ENCODE measurements around the gene ASB13. TPM values are rescaled to one million over a fixed set of nuclear protein-coding genes. Genes with fewer than 3 reads are reported as not detected.

ASB13 gene
- total and polyA plus RNA-seq, 4 donors, result 14.3 to 35.8 (median 23.6) TPM

DNA sequence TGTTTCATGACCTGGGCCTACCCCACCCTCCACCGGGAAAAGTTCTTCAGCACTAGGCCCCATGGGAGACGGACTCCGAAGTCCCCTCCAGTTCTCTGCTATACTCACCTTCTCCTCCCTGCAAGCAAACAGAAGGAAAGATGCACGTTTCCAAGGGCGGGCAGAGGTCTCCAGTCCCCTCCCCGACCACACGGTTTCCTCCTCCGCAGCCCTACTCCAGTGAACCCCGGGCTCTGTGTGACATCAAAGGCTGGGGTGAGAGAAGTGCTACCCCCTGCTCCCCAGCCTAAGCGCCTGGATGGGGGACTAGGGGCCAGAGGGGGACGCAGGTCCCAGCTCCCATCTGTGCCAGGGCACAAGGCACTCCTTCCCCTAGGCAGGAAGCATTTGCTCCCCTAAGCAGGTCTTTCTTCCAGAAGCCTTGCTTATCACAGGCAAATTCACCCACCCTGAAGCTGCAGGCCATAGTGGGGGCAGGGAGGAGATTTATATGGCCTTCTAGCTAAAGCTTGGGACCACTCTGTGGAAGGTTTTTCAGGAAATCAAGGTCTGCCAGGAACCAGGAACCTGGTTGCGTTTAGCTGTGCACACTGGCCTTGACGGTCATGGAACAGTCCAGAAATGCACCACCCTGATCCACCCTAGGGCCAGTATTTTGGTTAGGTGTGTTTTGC is 52.8 kb downstream of the ASB13 start:
- Histone ChIP-seq H3K9me3 (ENCODE audit: control insufficient read depth, insufficient read depth, low read length) (no peaks in the 10 kb centered on the region), H3K4me1 (ENCODE audit: control insufficient read depth, insufficient read depth, low read length) (peaks cover 12% of the 10 kb centered on the region), H3K27ac (ENCODE audit: low read depth, low read length) (peak overlapping the region; percentile 65), H3K36me3 (ENCODE audit: control insufficient read depth, insufficient read depth, low read length) (no peaks in the 10 kb centered on the region), H3K27me3 (ENCODE audit: control insufficient read depth, insufficient read depth, low read length) (no peaks in the 10 kb centered on the region), H3K4me3 (ENCODE audit: low read depth, low read length) (no peak overlapping the region)
- 53% methylated on average over 3 of the region's 13 CpGs for WGBS (ENCODE audit: insufficient coverage)
- no peak for DNase-seq (ENCODE audit: low read depth in 4 of 6, low spot score in 6 of 6)

DNA sequence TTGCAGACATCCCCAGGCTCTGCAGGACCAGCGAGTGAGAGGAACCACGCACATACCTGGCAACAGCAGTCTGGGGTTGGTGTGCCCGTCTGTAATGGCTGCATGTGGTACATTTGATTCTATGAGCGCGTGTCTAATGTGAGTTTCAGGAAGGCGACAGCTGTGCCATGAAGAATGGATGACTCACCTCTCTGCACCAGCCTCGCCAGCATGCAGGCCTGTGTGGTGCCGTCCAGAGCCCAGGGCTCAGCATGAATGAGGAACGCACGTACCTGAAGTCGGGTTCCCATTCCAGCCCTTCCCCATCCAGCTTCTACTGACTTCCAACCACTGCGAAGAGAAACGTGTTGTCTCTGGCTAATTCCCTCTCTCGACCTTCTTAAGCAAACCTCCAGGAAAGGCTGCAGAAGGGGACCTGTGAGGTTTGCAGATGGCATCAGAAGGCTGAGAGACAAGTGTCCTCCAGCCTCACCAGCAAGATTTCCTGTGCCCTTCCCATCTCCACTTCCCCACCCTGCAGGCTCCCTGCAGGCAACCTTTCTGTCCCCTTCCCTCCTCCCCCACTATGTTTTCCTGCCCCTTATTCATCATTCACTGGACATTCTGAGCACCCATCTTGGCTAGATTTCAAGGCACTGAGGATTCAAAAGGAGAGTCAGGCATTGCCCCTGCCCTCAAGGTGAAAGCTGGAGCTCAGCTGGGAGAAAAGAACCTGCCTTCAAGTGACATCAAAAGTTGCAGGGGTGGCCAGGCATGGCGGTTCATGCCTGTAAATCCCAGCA is 54.3 kb downstream of the ASB13 start:
- H3K4me1 ChIP-seq (ENCODE audit: control insufficient read depth, insufficient read depth, low read length), result peaks cover 14% of the 10 kb centered on the region
- H3K27me3 ChIP-seq (ENCODE audit: control insufficient read depth, insufficient read depth, low read length), result no peaks in the 10 kb centered on the region
- WGBS (ENCODE audit: insufficient coverage), result 83% methylated on average over 14 of the region's 15 CpGs

DNA sequence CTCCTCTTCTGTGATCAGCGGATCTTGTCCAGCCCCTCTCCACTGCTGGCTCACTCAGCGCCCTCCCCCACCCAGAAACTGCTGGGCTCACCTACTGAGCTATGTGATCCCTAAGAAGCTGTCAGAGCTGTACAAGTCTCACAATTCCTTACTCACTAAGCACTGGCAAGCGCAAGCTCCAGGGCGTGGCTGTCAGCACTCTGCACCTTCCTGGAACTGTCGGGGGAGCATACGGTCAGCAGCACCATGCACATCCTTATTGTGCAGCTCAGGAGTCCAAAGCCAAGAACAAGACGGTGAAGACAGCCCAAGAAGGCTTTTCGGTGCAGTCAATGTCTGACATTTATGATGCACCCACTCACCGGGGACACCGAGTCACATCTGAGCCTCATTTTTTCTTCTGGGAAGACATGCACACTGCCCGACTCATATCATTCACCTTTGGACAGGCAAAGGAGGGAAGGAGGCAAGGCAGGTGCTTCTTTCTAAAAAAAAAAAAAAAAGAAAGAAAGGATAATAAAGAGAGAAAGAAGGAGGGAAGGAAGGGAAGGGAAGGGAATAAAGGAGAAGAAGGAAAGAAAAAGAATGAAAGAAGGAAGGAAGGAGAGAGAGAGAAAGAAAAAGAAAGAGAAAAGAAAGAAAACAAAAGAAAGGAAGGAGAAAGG is 56.3 kb downstream of the ASB13 start:
- no peaks in the 10 kb centered on the region for H3K9me3 ChIP-seq (ENCODE audit: control insufficient read depth, insufficient read depth, low read length)

More for the DNA sequence above, 54.3 kb downstream of the ASB13 start:
- Histone ChIP-seq H3K27ac (ENCODE audit: low read depth, low read length) (no peak overlapping the region), H3K4me3 (ENCODE audit: low read depth, low read length) (no peak overlapping the region), H3K36me3 (ENCODE audit: control insufficient read depth, insufficient read depth, low read length) (no peaks in the 10 kb centered on the region), H3K9me3 (ENCODE audit: control insufficient read depth, insufficient read depth, low read length) (no peaks in the 10 kb centered on the region)
- no peak for DNase-seq (ENCODE audit: low read depth in 4 of 6, low spot score in 6 of 6)

DNA sequence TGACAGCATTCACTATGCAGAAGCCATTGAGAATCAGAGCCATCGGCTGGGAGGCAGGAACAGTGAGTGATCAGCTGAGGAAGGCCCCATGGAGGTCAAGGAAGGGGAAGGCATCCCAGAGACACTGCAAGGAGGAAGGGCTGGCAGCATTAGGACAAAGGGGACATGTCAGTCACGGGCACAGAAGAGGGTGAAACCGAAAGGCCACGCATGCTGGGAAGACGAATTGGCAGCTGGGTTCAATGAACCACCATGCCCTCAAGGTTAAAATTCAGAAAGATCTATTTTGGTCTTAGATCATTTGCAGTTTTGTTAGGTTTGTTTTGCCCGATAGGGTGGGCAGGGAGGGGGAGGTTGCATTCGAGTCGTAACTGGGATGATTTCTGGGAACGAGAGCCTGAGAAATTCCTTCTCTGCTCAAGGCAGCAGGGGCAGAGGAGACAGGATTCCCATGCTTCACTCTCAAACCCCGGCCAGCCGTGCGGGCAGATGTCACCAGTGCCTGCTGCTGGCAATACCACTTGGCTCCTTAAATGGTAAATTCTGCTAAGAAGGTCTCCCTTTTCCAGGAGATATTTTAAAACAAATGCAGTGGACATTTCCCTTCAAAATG is 57.7 kb downstream of the ASB13 start:
- Histone ChIP-seq H3K4me3 (ENCODE audit: low read depth, low read length) (no peak overlapping the region), H3K36me3 (ENCODE audit: control insufficient read depth, insufficient read depth, low read length) (no peaks in the 10 kb centered on the region), H3K4me1 (ENCODE audit: control insufficient read depth, insufficient read depth, low read length) (peaks cover 3% of the 10 kb centered on the region), H3K27me3 (ENCODE audit: control insufficient read depth, insufficient read depth, low read length) (no peaks in the 10 kb centered on the region), H3K9me3 (ENCODE audit: control insufficient read depth, insufficient read depth, low read length) (no peaks in the 10 kb centered on the region), H3K27ac (ENCODE audit: low read depth, low read length) (no peak overlapping the region)
- no peak for DNase-seq (ENCODE audit: low read depth in 4 of 6, low spot score in 6 of 6)
- 28% methylated on average over 6 of the region's 12 CpGs for WGBS (ENCODE audit: insufficient coverage)

More for the DNA sequence above, 56.3 kb downstream of the ASB13 start:
- Histone ChIP-seq H3K27ac (ENCODE audit: low read depth, low read length) (no peak overlapping the region), H3K4me3 (ENCODE audit: low read depth, low read length) (no peak overlapping the region), H3K27me3 (ENCODE audit: control insufficient read depth, insufficient read depth, low read length) (no peaks in the 10 kb centered on the region), H3K36me3 (ENCODE audit: control insufficient read depth, insufficient read depth, low read length) (no peaks in the 10 kb centered on the region), H3K4me1 (ENCODE audit: control insufficient read depth, insufficient read depth, low read length) (peaks cover 7% of the 10 kb centered on the region)
- 61% methylated on average over 10 of the region's 11 CpGs for WGBS (ENCODE audit: insufficient coverage)
- DNase-seq (ENCODE audit: low read depth in 4 of 6, low spot score in 6 of 6), result no peak

DNA sequence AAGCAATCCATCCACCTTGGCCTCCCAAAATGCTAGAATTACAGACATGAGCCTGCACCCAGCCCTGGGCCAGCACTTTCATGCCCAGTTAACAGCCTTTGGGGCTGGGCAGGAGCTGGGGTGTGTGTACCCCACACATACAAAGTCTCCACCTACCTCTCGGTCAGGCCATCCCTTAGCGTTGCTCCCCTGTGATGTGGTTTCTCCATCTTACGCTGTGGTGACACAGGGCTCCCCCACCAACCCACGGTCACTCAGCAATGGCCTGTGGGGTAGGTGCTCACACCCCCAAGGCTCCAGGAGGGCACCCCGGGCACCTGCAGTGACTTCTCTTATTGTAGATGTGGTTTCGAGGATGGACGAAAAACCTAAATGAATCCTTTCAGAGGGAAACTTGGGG is 58.8 kb downstream of the ASB13 start:
- 89% methylated on average over 6 of the region's 7 CpGs for WGBS (ENCODE audit: insufficient coverage)
- H3K27ac ChIP-seq (ENCODE audit: low read depth, low read length), result no peak overlapping the region
- no peaks in the 10 kb centered on the region for H3K27me3 ChIP-seq (ENCODE audit: control insufficient read depth, insufficient read depth, low read length)
- H3K4me3 ChIP-seq (ENCODE audit: low read depth, low read length), result no peak overlapping the region
- H3K9me3 ChIP-seq (ENCODE audit: control insufficient read depth, insufficient read depth, low read length), result no peaks in the 10 kb centered on the region
- H3K4me1 ChIP-seq (ENCODE audit: control insufficient read depth, insufficient read depth, low read length), result peaks cover 3% of the 10 kb centered on the region
- H3K36me3 ChIP-seq (ENCODE audit: control insufficient read depth, insufficient read depth, low read length), result no peaks in the 10 kb centered on the region
- DNase-seq (ENCODE audit: low read depth in 4 of 6, low spot score in 6 of 6), result no peak

DNA sequence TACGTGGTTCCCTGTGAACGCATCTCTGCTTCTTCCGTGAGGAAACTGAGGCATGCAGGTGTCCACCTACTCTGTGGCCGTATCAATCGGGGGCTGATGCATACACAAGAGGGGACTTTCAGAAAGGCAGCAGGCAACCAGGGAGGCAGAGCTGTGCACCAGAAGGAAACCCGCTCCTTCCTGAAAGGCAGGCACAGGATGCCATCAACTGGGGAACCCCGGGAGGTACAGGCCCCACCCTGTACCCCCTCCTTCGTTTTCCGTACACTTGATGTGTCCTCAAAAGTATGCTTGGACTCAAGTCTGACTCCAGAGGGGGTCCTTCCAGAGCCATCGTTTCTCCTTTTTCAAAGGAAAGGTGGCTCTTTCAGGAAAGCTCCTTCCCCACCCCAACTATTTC is 59.5 kb downstream of the ASB13 start:
- 83% methylated on average over 10 of the region's 10 CpGs for WGBS (ENCODE audit: insufficient coverage)
- H3K9me3 ChIP-seq (ENCODE audit: control insufficient read depth, insufficient read depth, low read length), result no peaks in the 10 kb centered on the region
- no peak overlapping the region for H3K4me3 ChIP-seq (ENCODE audit: low read depth, low read length)
- DNase-seq (ENCODE audit: low read depth in 4 of 6, low spot score in 6 of 6), result no peak
- H3K36me3 ChIP-seq (ENCODE audit: control insufficient read depth, insufficient read depth, low read length), result no peaks in the 10 kb centered on the region
- H3K4me1 ChIP-seq (ENCODE audit: control insufficient read depth, insufficient read depth, low read length), result peaks cover 3% of the 10 kb centered on the region
- no peaks in the 10 kb centered on the region for H3K27me3 ChIP-seq (ENCODE audit: control insufficient read depth, insufficient read depth, low read length)
- H3K27ac ChIP-seq (ENCODE audit: low read depth, low read length), result no peak overlapping the region

DNA sequence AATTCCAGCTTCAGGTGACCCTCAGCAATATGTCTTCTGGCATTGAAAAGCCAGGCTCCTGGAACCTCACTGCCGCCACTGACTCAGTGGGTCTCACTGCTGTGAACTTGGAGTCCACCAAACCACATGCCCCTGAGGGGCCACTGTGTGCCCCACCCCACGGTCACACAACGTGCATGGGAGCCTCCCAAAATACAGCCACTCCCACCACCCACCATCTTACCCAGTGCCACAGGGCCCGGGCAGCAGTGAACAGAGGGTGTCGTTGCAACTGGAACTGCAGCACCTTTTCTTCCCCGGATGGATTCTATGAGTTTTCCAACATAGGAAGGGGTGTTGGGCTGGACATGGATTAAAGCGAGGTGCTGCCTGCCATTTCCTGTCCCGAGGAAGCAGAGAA is 60.1 kb downstream of the ASB13 start:
- no peak overlapping the region for H3K27ac ChIP-seq (ENCODE audit: low read depth, low read length)
- 94% methylated on average over 6 of the region's 8 CpGs for WGBS (ENCODE audit: insufficient coverage)
- H3K4me3 ChIP-seq (ENCODE audit: low read depth, low read length), result no peak overlapping the region
- H3K36me3 ChIP-seq (ENCODE audit: control insufficient read depth, insufficient read depth, low read length), result no peaks in the 10 kb centered on the region
- no peaks in the 10 kb centered on the region for H3K9me3 ChIP-seq (ENCODE audit: control insufficient read depth, insufficient read depth, low read length)
- no peaks in the 10 kb centered on the region for H3K27me3 ChIP-seq (ENCODE audit: control insufficient read depth, insufficient read depth, low read length)
- peaks cover 3% of the 10 kb centered on the region for H3K4me1 ChIP-seq (ENCODE audit: control insufficient read depth, insufficient read depth, low read length)
- no peak for DNase-seq (ENCODE audit: low read depth in 4 of 6, low spot score in 6 of 6)

DNA sequence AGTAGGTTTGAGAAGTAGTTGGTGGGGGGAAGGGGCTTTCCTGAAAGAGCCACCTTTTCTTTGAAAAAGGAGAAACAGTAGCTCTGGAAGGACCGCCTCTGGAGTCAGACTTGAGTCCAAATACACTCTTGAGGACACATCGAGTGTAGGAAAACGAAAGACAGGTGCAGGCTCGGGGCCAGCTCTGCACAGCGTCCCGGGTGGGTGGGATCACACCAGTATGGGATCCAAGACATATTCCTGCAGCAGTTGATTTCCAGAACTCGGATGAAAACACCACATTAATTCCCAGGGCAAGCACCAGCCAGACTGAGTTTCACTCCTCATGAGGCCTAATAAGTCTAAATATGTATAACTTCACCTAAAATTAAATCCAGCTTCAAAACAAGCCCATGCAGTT is 61.4 kb downstream of the ASB13 start:
- no peaks in the 10 kb centered on the region for H3K36me3 ChIP-seq (ENCODE audit: control insufficient read depth, insufficient read depth, low read length)
- no peak overlapping the region for H3K4me3 ChIP-seq (ENCODE audit: low read depth, low read length)
- no peaks in the 10 kb centered on the region for H3K27me3 ChIP-seq (ENCODE audit: control insufficient read depth, insufficient read depth, low read length)
- no peak overlapping the region for H3K27ac ChIP-seq (ENCODE audit: low read depth, low read length)
- H3K4me1 ChIP-seq (ENCODE audit: control insufficient read depth, insufficient read depth, low read length), result peaks cover 3% of the 10 kb centered on the region
- WGBS (ENCODE audit: insufficient coverage), result 82% methylated on average over 5 of the region's 7 CpGs
- no peaks in the 10 kb centered on the region for H3K9me3 ChIP-seq (ENCODE audit: control insufficient read depth, insufficient read depth, low read length)
- DNase-seq (ENCODE audit: low read depth in 4 of 6, low spot score in 6 of 6), result no peak

DNA sequence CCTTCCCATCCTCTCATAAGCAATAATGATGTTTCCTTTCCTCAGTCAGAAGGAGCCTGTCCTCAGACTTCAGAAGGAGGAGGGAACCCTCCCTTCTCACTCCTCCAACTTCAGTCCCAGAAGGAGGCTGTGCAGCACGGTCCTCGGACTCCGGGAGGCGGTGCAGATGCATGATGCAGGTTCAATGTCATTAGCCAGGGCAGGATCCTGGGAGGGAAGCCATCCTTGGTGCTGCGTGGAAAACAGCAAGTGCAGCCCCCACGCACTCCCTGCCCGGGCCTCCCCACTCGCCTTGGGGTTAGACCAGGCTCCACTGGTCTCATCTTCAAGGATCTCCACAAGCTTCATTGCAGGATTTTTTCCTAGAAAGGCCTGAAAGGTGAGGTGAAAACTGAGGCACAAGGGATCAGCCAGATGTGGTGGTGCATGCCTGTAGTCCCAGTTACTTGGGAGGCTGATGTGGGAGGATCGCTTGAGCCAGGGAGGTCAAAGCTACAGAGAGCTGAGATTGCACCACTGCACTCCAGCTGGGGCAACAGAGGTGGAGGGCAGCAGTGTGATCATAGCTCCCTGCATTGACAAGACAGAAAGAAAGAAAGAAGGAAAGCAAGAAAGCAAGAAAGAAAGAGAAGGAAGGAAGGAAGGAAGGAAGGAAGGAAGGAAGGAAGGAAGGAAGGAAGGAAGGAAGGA is 62.0 kb downstream of the ASB13 start:
- H3K9me3 ChIP-seq (ENCODE audit: control insufficient read depth, insufficient read depth, low read length), result no peaks in the 10 kb centered on the region
- 96% methylated on average over 8 of the region's 9 CpGs for WGBS (ENCODE audit: insufficient coverage)
- H3K27me3 ChIP-seq (ENCODE audit: control insufficient read depth, insufficient read depth, low read length), result no peaks in the 10 kb centered on the region
- peaks cover 3% of the 10 kb centered on the region for H3K4me1 ChIP-seq (ENCODE audit: control insufficient read depth, insufficient read depth, low read length)
- H3K4me3 ChIP-seq (ENCODE audit: low read depth, low read length), result no peak overlapping the region
- H3K36me3 ChIP-seq (ENCODE audit: control insufficient read depth, insufficient read depth, low read length), result no peaks in the 10 kb centered on the region
- no peak overlapping the region for H3K27ac ChIP-seq (ENCODE audit: low read depth, low read length)
- no peak for DNase-seq (ENCODE audit: low read depth in 4 of 6, low spot score in 6 of 6)

All from spinal cord (tissue), 10 donors.